Measurements from ENCODE around the gene SELENOV. TPM values are rescaled to one million over a fixed set of nuclear protein-coding genes. Genes with fewer than 3 reads are reported as not detected.
"Not testable (repeated sequence)": the region's sequence is repeated elsewhere in the genome, so short reads cannot be mapped to it uniquely, and the experiment has no call there.

The SELENOV gene, protein sequence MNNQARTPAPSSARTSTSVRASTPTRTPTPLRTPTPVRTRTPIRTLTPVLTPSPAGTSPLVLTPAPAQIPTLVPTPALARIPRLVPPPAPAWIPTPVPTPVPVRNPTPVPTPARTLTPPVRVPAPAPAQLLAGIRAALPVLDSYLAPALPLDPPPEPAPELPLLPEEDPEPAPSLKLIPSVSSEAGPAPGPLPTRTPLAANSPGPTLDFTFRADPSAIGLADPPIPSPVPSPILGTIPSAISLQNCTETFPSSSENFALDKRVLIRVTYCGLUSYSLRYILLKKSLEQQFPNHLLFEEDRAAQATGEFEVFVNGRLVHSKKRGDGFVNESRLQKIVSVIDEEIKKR
- total RNA-seq: not detected

DNA sequence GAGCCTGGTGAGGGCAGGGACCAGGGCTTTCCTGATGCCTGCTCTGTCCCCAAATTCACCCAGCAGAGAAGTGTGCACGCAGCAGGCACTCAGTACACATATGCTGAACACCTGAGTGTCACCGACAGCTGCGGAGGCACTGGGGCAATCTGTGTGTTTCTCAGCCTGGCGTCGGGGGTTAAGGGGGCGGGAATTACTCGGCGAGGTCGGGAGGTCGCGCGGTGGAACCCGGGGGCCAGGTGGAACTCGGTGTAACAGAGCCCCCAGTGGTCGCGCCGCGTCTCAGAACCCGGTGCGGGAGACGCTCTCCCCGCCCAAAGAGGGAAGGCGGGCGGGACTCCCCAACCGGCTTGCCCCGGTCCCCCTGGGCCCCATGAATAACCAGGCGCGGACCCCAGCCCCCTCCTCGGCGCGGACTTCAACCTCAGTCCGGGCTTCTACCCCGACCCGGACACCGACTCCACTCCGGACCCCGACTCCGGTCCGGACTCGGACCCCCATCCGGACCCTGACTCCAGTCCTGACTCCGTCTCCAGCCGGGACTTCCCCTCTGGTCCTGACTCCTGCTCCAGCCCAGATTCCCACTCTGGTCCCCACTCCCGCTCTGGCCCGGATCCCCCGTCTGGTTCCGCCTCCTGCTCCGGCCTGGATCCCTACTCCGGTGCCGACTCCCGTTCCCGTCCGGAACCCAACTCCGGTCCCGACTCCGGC, at the start of gene SELENOV:
Gene SELENOV (plus strand): TSS at position 300 of the 711 bp plus-strand sequence. CDS start 74 bp downstream, at position 374.
- POLR2A ChIA-PET: no interaction called here
- CTCF ChIA-PET: interaction anchor here (0.9 to 1.3 kb wide), 3 partner anchors 12 to 369 kb away, joined by 3 to 5 read pairs (median 4); partner anchors contain the start of gene EID2B

DNA sequence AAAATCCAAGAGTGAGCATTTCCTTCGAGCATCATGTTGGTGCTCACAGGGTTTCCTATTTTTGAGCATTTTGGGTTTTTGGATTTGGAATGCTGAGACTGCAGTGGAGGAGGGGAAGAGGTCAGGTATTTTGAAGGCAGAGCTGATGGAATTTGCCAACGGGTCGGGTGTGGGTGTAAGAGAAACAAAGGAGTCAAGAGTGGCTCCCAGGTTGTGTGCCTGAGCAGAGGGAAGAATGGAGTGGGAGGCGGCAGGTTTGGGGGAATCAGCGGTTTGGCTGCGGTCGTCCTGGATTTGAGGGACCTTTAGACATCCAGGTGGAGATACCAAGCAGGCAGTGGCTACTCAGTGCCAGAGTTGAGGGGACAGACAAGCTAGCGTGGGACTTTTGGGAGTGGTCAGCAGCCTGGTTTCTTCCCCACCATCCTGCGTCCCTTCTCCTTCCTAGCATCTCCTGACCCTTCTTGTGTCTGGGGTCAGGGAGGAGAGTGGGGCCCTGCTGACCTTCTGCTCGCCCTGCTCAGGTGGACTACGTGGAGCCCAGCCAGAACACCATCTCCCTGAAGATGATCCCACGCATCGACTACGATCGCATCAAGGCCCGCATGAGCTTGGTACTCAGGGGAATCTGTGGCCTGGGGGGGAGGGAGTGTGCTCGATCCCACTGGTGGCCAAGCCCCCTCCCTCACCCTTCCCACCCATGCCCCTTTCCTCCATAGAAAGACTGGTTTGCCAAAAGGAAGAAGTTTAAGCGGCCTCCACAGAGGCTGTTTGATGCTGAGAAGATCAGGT, 48.8 kb upstream of the SELENOV start:
- CTCF ChIA-PET: no interaction called here
- POLR2A ChIA-PET: no interaction called here

DNA sequence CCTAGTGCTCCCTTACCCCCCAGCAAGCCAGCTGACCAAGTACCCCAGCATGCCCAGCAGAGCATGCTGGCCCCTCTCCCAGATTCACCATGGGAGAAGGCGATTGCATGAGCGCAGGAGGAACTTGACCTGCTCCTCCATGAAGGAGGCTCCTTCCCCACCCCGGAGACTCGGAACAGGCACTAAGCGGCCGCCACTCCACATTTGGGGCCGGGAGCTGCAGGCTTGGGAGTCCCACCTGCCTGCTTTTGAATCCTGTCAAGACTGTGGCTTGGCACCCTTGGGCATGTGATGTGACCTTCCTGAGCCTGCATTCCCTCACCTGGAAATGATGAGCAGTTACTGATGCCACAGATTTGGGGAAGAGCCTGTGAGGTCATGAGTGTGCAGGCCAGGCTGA, 47.0 kb upstream of the SELENOV start:
- ChIA-PET CTCF (no interaction called here), POLR2A (no interaction called here)

DNA sequence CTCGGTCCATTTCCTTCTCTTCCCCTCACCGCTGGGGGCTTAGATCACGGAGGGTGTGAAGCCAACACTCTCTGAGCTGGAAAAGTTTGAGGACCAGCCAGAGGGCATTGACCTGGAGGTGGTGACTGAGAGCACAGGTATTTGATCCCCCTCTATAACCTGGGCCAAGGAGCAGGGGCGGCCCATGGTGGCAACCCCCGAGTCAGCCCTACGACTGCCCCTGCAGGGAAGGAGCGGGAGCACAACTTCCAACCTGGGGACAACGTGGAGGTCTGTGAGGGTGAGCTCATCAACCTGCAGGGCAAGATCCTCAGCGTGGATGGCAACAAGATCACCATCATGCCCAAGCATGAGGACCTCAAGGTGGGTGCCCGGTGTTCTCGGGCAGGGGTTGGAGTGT, 45.9 kb upstream of the SELENOV start:
- CTCF ChIA-PET: interaction anchor here (1.0 kb wide), 1 partner anchor 70 kb away, joined by 3 read pairs; no protein-coding TSS in a partner anchor
- POLR2A ChIA-PET: no interaction called here

DNA sequence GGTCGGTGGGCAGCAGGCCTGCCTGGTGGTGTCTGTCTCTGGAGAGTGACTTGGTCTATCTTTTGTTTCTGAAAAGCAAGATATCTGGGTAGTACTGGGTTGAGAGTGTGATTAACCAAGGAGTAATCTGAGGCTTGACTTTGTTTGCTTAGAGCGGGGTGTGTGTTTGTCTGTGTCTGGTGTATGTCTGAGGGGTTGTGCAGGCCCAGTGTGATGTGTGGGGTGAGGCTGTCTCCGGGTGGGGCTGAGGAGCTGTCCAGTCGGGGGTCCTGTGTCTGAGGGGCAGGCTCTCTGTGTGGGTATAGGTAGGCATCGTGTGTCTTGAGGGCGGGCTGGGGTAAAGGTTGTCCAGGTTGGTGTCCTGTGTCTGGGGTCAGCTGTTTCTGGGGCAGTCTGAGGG, 45.4 kb upstream of the SELENOV start:
- CTCF ChIA-PET: interaction anchor here (0.7 to 1.0 kb wide), 2 partner anchors 63 to 70 kb away, joined by 3 read pairs; partner anchors contain the start of gene EID2B
- POLR2A ChIA-PET: interaction anchor here (0.6 to 1.4 kb wide), 2 partner anchors 11 to 262 kb away, joined by 3 to 5 read pairs; partner anchors contain the start of gene TIMM50

DNA sequence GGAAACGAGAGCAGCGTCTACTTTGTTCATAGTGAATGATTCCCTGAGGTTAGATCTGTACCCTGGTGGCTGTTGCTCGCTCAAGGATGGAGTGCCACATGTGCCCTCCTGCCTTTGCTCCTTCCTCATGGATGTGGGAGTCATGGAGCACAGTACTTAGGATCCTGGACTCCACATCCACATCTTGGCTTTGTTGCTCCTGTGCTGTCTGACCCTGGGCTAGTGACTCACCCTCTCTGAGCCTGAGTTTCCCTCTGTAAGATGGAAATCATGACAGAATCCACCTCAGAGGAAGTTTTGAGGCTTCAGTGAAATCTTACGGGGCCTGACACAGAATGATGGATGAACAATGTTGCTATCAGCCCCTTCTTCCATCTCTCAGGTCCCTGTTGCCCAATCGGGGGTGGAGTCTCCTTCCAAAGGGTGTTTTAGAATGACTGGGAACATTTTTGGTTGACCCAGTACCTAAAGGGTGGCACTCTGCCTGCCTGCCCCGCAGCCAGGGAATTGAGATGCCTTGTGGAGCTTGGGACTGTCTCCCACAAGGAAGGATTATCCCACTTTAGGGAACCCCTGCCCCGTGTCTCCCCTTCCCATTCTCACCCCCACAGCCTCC, 44.1 kb upstream of the SELENOV start:
- ChIA-PET POLR2A (interaction anchor here (1.4 kb wide), 1 partner anchor 10 kb away, joined by 5 read pairs; the partner anchor contains the start of gene TIMM50), CTCF (no interaction called here)

DNA sequence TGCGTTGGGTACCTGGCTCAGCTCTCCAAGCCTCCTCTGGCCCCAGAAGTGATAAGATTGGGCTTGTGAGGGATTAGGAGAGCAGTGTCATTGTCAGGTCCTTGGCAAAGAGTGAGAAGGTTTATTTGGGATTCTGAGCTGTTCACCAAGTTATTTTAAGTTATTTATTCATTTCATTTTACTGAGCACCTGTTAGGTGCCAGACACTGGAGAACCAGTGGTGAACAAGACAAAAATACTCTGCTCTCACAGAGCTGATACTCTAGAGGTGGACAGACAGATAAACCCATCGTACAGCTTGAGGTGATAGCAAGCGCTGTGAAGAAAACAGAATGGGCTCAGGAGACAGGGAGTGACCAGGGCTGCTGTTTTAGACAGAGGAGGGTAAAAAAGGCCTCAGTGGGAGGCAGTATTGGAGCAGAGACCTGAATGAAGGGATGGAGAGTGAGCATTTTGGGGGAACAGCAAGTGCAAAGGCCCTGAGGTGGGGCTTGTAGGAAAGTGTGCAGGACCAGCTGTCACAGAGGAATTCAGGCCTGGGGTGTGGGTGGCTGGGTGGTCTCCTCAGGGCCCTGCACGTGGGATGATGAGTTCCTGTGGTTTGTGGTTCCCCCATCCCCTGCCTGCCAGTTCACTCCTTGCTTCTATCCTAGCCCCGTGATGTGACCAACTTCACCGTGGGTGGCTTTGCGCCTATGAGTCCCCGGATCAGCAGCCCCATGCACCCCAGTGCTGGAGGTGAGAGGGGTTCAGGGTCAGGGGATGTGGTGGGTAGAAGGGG, 43.0 kb upstream of the SELENOV start:
- POLR2A ChIA-PET: no interaction called here

DNA sequence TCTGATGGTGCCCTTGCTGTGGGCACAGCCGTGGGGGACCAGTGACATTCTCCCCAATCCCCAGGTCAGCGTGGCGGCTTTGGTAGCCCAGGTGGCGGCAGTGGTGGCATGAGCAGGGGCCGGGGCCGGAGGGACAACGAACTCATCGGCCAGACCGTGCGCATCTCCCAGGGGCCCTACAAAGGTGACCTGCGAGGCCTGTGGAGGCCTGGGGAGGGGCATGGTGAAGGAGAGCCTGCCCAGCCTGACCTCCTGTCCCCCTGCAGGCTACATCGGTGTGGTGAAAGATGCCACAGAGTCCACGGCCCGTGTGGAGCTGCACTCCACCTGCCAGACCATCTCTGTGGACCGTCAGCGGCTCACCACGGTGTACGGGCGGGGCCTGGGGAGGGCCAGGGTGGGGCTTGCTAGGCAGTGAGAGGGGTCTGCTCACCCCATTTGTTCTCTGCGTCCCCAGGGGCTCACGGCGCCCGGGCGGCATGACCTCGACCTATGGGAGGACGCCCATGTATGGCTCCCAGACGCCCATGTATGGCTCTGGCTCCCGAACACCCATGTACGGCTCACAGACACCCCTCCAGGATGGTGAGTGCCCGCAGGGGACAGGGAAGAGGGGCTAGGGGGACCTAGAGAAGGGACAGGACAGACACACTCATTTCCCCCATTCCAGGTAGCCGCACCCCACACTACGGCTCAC, 42.0 kb upstream of the SELENOV start:
- POLR2A ChIA-PET: no interaction called here

More for the DNA sequence above, 43.0 kb upstream of the SELENOV start:
- CTCF ChIA-PET: interaction anchor here (0.9 kb wide), 1 partner anchor 10 kb away, joined by 3 read pairs; no protein-coding TSS in a partner anchor

DNA sequence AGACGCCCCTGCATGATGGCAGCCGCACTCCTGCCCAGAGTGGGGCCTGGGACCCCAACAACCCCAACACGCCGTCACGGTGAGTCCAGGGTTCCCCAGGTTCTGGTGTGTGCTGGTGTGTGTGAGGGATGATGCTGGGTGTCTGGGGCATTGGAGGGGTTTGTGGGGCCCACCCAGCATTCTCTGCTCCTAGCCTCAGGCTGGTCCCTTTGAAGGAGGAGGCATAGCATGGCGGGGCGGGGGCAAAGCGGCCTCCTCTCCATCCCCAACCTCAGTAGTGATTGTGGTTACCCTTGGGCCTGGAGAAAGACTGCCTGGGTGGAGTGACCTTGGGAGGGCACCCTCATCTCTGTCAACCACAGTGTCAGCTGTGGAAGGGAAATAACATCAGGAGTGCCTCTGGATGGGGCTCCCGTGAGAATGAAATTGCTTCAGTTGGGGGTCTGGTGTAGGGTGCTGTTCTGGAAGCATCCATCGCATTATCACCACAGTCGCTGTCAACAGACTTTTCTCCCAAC, 41.4 kb upstream of the SELENOV start:
- ChIA-PET POLR2A (no interaction called here), CTCF (interaction anchor here (0.7 to 2.0 kb wide), 11 partner anchors 13 to 61 kb away, joined by 3 to 8 read pairs (median 3); partner anchors contain the start of gene SUPT5H)

More for the DNA sequence above, 42.0 kb upstream of the SELENOV start:
- CTCF ChIA-PET: interaction anchor here (2.0 kb wide), 1 partner anchor 13 kb away, joined by 4 read pairs; no protein-coding TSS in a partner anchor

DNA sequence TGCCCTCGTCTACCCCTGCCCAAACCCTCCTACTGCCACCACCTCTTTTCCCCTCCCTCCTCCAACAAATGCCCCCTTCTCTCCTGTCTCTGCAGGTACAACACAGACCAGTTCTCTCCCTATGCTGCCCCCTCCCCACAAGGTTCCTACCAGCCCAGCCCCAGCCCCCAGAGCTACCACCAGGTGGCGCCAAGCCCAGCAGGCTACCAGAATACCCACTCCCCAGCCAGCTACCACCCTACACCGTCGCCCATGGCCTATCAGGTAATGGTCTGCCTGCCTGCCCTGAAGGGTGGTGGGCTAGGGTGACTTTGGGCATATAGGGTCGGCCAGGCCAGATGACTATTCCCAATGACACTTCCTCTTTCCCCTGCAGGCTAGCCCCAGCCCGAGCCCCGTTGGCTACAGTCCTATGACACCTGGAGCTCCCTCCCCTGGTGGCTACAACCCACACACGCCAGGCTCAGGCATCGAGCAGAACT, 40.8 kb upstream of the SELENOV start:
- POLR2A ChIA-PET: no interaction called here

DNA sequence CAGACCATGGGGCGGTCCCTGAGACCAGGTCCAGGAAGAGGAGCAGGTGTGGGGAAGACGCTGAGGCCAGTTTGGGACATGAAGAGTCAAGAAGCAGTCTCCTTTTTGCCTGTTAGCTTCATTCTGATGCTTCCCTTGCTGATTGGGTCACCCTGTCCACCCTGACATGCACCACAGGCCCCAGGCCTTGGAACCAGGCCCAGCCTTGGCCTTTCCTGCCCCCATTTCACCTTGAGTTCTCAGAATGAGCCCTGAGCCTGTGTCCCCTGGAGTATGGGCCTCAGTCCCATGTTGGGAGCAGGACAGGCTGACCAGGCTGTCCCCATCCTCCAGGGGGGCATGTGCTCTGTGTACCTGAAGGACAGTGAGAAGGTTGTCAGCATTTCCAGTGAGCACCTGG, 39.2 kb upstream of the SELENOV start:
- POLR2A ChIA-PET: no interaction called here

More for the DNA sequence above, 40.8 kb upstream of the SELENOV start:
- CTCF ChIA-PET: interaction anchor here (0.7 to 2.0 kb wide), 16 partner anchors 8 to 60 kb away, joined by 3 to 8 read pairs (median 4); partner anchors contain the start of genes EID2B and SUPT5H

DNA sequence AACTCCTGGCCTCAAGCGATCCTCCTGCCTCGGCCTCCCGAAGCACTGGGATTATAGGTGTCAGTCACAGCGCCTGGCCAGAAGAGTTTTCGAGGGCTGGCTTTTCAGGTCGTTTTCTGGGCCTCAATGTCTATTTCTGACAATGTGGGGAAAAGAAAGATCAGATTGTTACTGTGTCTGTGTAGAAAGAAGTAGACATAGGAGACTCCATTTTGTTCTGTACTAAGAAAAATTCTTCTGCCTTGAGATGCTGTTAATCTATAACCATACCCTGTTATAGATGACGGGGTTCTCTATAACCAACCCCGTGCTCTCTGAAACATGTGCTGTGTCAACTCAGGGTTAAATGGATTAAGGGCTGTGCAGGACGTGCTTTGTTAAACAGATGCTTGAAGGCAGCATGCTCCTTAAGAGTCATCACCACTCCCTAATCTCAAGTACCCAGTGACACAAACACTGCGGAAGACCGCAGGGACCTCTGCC, 35.6 kb upstream of the SELENOV start:
- CTCF ChIA-PET, POLR2A ChIA-PET: not testable (repeated sequence)

More for the DNA sequence above, 39.2 kb upstream of the SELENOV start:
- CTCF ChIA-PET: interaction anchor here (0.8 to 1.4 kb wide), 5 partner anchors 13 to 58 kb away, joined by 3 to 7 read pairs (median 3); partner anchors contain the start of gene RPS16

DNA sequence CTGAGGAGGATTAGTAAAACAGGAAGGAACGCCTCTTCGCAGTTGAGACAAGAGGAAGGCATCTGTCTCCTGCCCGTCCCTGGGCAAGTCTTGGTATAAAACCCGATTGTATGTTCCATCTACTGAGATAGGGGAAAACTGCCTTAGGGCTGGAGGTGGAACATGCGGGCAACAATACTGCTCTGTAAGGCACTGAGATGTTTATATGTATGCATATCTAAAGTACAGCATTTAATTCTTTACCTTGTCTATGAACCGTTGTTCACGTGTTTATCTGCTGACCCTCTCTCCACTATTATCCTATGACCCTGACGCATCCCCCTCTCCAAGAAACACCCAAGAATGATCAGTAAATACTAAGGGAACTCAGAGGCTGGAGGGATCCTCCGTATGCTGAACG, 35.0 kb upstream of the SELENOV start:
- POLR2A ChIA-PET: interaction anchor here (0.8 to 1.2 kb wide), 2 partner anchors 10 to 48 kb away, joined by 5 read pairs; no protein-coding TSS in a partner anchor

DNA sequence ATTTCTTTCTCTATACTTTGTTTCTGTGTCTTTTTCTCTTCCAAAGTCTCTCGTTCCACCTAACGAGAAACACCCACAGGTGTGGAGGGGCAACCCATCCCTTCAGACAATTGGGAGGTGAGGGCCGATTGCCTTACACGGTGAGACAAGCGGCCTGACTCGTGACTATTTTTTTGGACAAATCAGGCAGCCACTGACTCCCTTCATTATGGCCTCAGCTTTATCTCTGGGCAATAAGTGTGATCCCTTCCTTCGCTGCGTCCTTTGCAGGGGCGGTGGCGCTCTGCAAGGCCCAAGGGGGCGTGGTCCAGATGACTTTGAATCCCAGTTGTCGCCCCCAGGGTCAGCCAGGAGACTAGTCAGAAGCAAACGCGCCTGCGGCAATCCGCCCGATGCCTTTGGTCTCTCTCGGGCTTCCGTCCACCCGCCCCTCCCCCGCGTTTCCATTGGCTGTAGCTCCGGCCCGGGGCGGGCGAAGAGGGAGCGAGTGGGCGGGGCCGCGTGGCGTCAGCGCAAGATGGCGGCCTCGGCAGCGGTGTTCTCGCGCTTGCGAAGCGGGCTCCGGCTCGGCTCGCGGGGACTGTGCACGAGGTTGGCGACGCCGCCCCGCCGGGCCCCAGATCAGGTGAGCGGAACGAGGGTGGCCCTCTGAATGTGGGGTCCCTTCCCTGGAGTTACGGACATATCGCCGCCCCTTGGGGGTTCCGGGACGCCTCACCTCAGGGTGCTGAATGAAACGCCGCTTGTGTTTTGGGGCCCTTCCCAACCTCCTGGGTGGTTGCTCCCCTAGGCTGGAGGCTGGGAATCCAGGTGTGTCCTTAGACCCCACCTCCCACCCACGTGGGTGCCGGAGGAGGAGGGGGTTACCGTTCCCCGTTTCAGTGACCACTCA, 34.4 kb upstream of the SELENOV start, which contains the start of gene TIMM50:
Gene TIMM50 (plus strand): TSS at position 502 of the 892 bp plus-strand sequence. CDS start 16 bp downstream, at position 518.
- CTCF ChIA-PET: interaction anchor here (0.6 to 1.6 kb wide), 2 partner anchors 33 to 102 kb away, joined by 3 to 4 read pairs; no protein-coding TSS in a partner anchor
- POLR2A ChIA-PET: interaction anchor here (0.6 to 1.2 kb wide), 4 partner anchors 11 to 580 kb away, joined by 4 to 5 read pairs (median 5); partner anchors contain the start of gene EID2B

More for the DNA sequence above, 35.0 kb upstream of the SELENOV start:
- CTCF ChIA-PET: no interaction called here

DNA sequence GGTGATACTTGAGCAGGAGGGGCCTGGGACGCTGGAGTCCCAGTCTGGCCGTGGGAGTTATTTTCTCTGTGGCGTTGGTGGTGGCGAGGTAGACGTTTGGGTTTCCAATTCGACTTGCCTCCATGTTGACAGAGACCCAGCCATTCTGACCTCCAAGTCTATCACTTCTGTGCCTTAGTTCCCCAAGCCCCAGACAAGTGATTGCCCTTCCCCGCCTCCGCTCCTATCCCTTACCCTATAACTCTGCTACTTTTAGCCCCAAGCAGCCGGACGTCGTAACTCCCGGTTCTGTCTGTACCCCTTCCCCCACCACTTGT, 33.8 kb upstream of the SELENOV start:
- POLR2A ChIA-PET: interaction anchor here (0.6 to 1.2 kb wide), 3 partner anchors 11 to 579 kb away, joined by 4 to 5 read pairs (median 5); partner anchors contain the start of gene EID2B
- CTCF ChIA-PET: interaction anchor here (0.6 to 1.6 kb wide), 4 partner anchors 22 to 102 kb away, joined by 3 to 4 read pairs (median 4); partner anchors contain the start of gene EID2B
